Ovary (tissue), 3 donors: ENCODE data around the gene PPFIA2.

Experiments used
- CTCF ChIP-seq, 3 donors: fragments of 450-650 bp in 2 of 3; fragments of 200-600 bp in 1 of 3; IDR thresholded peaks; one replicate each; pipeline versions ENCODE4 v1.5.1 to v1.8.0; 2016 to 2022; ENCODE audit warnings: antibody characterized with exemption in 3 of 3, mild to moderate bottlenecking in 1 of 3
- EP300 ChIP-seq: sonication (generic); formaldehyde crosslinking; IDR thresholded peaks from one replicate; pipeline ENCODE4 v1.6.1; 2017; ENCODE audit warnings: antibody characterized with exemption
- POLR2A ChIP-seq: fragments of 450-650 bp; IDR thresholded peaks from one replicate; pipeline ENCODE4 v1.6.1; 2017; ENCODE audit warnings: antibody characterized with exemption, mild to moderate bottlenecking, moderate library complexity
- donor health status: DM: no; HTN: no; CAD: no.

DNA sequence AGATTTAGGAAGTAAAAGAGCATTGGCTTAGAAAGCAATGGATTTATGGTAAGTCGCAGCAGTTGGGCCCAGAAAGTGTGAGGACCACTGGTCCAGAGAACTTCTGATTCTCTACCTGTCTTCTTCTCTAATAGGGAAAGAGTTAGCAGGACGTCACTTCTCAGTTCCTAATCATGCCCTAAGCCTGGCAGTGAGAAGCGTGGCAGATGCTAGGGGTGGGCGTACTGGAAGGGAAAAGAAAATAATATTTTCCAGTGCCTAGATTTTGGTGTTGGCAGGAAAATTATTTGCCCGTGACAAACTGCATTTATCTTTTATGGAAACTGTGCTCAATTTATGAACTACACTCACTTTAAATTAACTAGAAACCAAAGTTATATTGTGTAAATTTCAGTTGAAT, 212.3 kb downstream of the PPFIA2 start:
- TF ChIP-seq CTCF (IDR thresholded peaks at IDR 0.05) (no peak), POLR2A (no peak), EP300 (no peak)
